ENCODE measurements around the gene PDE3A. TPM values are rescaled to one million over a fixed set of nuclear protein-coding genes. Genes with fewer than 3 reads are reported as not detected.

The PDE3A gene
- total and polyA plus RNA-seq, 2 of the 4 experiments (the other 2 are of a cell fraction), result 0.09 to 0.18 TPM

- H3K4me3 ChIP-seq (ENCODE audit: insufficient read depth, low read depth, low read length), result no peak overlapping the region
- no peaks in the 10 kb centered on the region for H4K20me1 ChIP-seq (ENCODE audit: insufficient read depth, low read length)
- DNase-seq, result no peak
- H2AFZ ChIP-seq (replicated peaks; ENCODE audit: low read length, poor library complexity), result no peak overlapping the region
- no peaks in the 10 kb centered on the region for H3K4me1 ChIP-seq (ENCODE audit: control insufficient read depth, insufficient read depth, low read length)
- no peak overlapping the region for H3K14ac ChIP-seq (replicated peaks; ENCODE audit: low read depth, low read length)
- H2BK120ac ChIP-seq (ENCODE audit: low read depth, low read length), result no peak overlapping the region
- H4K5ac ChIP-seq (ENCODE audit: low read depth, low read length), result no peak overlapping the region
- H2AK9ac ChIP-seq (replicated peaks; ENCODE audit: low read depth, low read length, poor library complexity), result no peak overlapping the region
- ChIA-PET POLR2A (ENCODE audit: unreplicated experiment) (no interaction called here), CTCF (interaction anchor here (0.6 to 1.5 kb wide), 3 partner anchors 18 to 86 kb away, joined by 3 to 5 read pairs (median 4); no protein-coding TSS in a partner anchor)
- ATAC-seq (ENCODE audit: low read depth), result no peak
- H2AK5ac ChIP-seq (ENCODE audit: low read depth, low read length), result no peak overlapping the region
- H3K27me3 ChIP-seq (ENCODE audit: control insufficient read depth, insufficient read depth, low read length), result no peaks in the 10 kb centered on the region
- H3K27ac ChIP-seq (ENCODE audit: insufficient read depth, low read length), result no peak overlapping the region
- H3K4me2 ChIP-seq (ENCODE audit: low read depth, low read length), result no peak overlapping the region
- H3K56ac ChIP-seq (ENCODE audit: extremely low read depth, insufficient read depth, low read length), result no peak overlapping the region
- no peak overlapping the region for H2BK20ac ChIP-seq (ENCODE audit: low read depth, low read length)
- H3K9me3 ChIP-seq (ENCODE audit: control insufficient read depth, insufficient read depth, low read length), result no peaks in the 10 kb centered on the region; the same call in 1 of the 2 replicates
- intact Hi-C loops (cut with micrococcal nuclease), result loop anchor here (1.0 kb wide), 1 partner anchor 84 kb away; no protein-coding TSS in a partner anchor
- H3K18ac ChIP-seq (ENCODE audit: low read depth, low read length), result no peak overlapping the region
- H3K36me3 ChIP-seq (ENCODE audit: control insufficient read depth, insufficient read depth, low read length), result no peaks in the 10 kb centered on the region
- H3K4ac ChIP-seq (ENCODE audit: low read depth, low read length), result no peak overlapping the region
- H3K23ac ChIP-seq (ENCODE audit: low read depth, low read length), result no peak overlapping the region
- H3K79me1 ChIP-seq (ENCODE audit: low read depth in 1 of 2, low read length in 2 of 2), result no peaks in the 10 kb centered on the region
- dilution Hi-C loops (cut with HindIII; ENCODE audit: low sequenced_read_pairs, unreplicated experiment), result no loop called here
- peak overlapping the region; percentile 13 for H2BK5ac ChIP-seq (ENCODE audit: low read depth, low read length, poor library complexity, severe bottlenecking)
- H2BK15ac ChIP-seq (ENCODE audit: low read depth, low read length), result no peak overlapping the region
- no peak overlapping the region for H3K9ac ChIP-seq (ENCODE audit: low read depth, low read length)
- TF ChIP-seq CEBPB (IDR thresholded peaks at IDR 0.05; ENCODE audit: low read depth, low read length) (no peak), SMC3 (IDR thresholded peaks at IDR 0.05; ENCODE audit: low read depth, low read length) (no peak), BHLHE40 (IDR thresholded peaks at IDR 0.05; ENCODE audit: low read depth, low read length) (no peak), POLR2A (IDR thresholded peaks at IDR 0.05; ENCODE audit: low read depth, low read length) (no peak), MAZ (IDR thresholded peaks at IDR 0.05; ENCODE audit: borderline replicate concordance, low read depth, low read length) (no peak), RAD21 (IDR thresholded peaks at IDR 0.05; ENCODE audit: low read length) (no peak), RCOR1 (IDR thresholded peaks at IDR 0.05; ENCODE audit: insufficient replicate concordance, low read length) (no peak), RFX5 (IDR thresholded peaks at IDR 0.05; ENCODE audit: low read depth, low read length) (no peak), NFE2L2 (IDR thresholded peaks at IDR 0.05; ENCODE audit: low read depth, low read length) (no peak), FOS (IDR thresholded peaks at IDR 0.05; ENCODE audit: low read depth, low read length) (no peak)
- TF ChIP-seq, protein P1, sequence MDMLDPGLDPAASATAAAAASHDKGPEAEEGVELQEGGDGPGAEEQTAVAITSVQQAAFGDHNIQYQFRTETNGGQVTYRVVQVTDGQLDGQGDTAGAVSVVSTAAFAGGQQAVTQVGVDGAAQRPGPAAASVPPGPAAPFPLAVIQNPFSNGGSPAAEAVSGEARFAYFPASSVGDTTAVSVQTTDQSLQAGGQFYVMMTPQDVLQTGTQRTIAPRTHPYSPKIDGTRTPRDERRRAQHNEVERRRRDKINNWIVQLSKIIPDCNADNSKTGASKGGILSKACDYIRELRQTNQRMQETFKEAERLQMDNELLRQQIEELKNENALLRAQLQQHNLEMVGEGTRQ (IDR thresholded peaks at IDR 0.05; ENCODE audit: low read depth, low read length), result no peak
- no TSS peak for BruUV-seq (replicated peaks)
- in situ Hi-C loops (cut with MboI; ENCODE audit: low sequenced_read_pairs), result no loop called here
- H4K91ac ChIP-seq (ENCODE audit: insufficient read depth, low read depth, low read length), result no peak overlapping the region
- no CpG with 5 or more reads among the region's 1 CpG for WGBS, 2 experiments (ENCODE audit: extremely low coverage in 2 of 2, insufficient read length in 1 of 2)
- H4K8ac ChIP-seq (ENCODE audit: low read depth in 2 of 2, low read length in 2 of 2), result no peak overlapping the region; a peak in 1 of 4 replicates
- H3K9me1 ChIP-seq (ENCODE audit: insufficient read depth, low read length), result no peaks in the 10 kb centered on the region
Measured at GRCh38 chr12:20548611-20549010, 180.3 kb downstream of the PDE3A start.

Data from IMR-90 (cell line).